CD4-positive, alpha-beta T cell treated with Interleukin-10 for 1 hour (primary cell): ENCODE results near the gene POLR2J.
"Not testable (repeated sequence)": the region's sequence is repeated elsewhere in the genome, so short reads cannot be mapped to it uniquely, and the experiment has no call there.

Source experiments
- DNase-seq: peaks from one replicate; pipeline ENCODE4 v3.0.0-alpha.2; 2020

POLR2J gene

DNA sequence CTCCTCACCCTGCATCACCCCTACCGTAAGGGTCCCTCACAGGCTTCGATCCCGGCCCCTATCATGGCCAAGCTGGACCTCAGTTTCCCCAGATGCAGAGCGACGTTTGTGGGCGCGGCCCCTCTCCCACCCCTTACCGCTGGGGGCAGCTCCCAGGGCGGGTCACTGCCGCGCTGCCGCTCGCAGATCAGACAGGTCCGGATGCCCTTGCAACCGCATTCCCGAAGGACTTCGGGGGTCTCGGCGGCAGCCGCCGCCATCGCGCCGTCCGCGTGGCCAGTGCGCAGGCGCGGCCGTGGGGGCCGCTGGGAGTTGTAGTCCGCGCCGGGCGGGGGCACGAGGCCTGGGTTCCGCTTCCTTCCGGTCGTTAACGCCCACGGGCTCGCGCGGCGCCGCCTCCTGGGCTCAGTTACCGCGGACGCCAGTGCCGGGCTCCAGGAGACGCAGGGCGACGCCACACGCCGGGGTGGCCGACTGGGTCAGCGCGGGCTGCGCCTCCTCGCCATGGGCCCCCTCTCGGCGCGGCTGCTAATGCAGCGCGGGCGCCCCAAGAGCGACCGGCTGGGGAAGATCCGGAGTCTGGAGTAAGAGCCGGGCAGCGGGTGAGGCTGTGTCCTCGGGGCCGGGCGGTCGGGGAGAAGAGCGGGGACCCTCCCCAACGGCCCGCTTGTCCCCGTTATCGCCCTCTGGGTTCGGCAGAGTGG is 14.0 kb downstream of the POLR2J start, which contains the start of the genes ALKBH4 and LRWD1:
Gene ALKBH4 (minus strand): TSS at position 287 of the 704 bp plus-strand sequence. CDS start 27 bp downstream, at position 260.
Gene LRWD1 (plus strand): TSS at position 408 of the 704 bp plus-strand sequence. CDS start 97 bp downstream, at position 505.
- DNase-seq: peak; percentile 94

DNA sequence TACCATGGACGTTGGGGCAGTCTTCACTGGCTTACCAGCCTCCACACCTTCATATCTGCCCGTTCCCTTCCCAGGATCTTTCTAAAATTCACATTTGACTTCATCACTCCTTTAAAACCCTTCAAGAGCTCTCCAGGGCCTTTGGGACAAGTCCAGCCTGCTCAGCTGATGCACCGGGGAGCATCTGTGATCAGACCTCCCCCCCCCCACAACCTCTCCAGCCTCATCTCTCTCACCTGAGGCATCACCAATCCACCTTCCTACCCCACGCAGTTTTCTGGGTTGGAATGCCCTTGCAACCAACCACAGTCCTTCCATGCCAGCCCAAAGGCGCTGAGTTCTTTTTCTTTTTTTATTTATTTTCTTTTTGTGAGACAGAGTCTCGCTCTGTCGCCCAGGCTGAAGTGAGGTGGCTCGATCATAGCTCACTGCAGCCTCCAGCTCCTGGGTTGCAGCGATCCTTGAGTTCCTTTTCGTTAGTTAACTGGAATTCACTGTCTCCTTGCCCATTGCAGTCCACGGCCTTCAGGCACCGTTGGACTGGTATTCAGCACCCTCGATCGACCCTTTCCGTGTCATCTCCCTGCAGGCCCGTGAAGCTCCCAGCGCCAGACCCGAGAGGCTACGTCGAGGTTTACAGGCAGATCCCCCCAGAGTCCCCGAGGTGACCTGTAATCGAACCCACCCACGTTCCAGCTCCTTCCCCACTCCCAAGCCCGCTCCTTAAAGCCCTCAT is 14.7 kb downstream of the POLR2J start:
- DNase-seq: no peak

DNA sequence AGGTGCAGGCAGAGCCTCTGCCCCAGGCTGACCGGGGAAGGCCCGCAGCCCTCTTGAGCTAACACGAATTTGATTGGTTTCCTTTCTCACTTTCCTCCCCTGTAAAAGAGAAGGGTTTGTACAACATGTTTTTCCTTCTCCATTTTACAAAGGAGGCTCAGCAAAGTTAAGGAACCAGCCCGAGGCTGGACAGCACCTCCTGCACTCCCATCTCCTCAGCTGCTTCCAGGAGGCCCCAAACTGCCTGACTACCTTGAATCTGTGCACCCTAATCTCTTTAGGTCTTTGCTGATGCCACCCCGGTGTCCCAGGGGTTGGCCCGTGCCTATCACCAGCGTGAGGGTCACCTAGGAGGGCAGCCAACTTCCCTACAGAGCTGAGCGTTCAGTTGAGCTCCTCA is 18.3 kb downstream of the POLR2J start:
- no peak for DNase-seq

- no peak for DNase-seq
Measured at GRCh38 chr7:102459221-102459844, 19.4 kb downstream of the POLR2J start.

DNA sequence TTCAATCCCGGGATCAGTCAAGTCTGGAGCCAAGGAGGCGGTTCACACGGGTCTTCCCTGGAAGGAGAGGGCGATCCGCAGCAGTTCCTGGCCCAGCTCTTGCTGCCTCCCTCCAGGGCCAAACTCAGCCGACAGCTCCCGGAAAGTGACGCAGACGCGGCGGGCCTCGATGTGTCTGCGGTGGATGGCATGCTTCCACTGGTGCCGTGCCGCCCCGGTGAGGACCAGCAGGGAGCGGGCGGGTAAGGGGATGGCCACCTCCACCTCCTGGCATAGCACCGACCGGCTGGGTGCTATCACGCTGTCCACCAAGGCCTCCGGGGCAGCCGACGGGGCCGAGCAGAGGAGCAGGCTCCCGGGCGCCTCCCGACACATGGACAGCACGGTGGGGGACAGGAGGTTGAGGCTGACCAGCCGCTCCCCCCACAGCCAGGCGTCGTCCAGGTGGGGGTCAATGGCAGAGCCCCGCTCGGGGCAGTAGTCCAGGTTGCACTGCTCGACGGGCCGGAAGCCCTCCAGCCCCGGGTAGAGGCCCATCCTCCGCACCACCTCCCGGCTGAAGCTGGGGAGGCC is 21.3 kb downstream of the POLR2J start:
- no peak for DNase-seq

GRCh38 chr7:102456327-102456726 is 22.4 kb downstream of the POLR2J start:
- no peak for DNase-seq

DNA sequence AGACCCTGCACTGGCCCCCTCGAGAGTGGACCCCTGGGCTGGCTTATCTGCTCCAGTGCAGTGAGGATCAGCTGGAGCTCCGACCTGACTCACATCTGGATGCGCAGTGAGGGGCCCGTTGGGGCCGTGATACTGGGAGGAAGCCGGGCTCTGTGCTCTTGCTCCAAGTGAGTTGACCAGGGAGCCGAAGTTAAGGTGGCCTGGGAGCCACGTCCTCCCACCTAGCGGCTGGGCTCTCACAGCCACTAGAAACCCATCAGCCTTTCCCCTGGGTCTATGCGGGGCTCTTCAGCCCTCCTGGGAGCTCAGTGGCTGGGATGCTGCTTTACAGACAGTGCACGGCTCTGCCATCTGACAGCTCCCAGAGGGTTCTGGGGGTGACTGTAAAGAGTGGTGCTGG is 23.1 kb downstream of the POLR2J start:
- DNase-seq: no peak

- not testable (repeated sequence) for DNase-seq
Measured at GRCh38 chr7:102454932-102455331, 23.8 kb downstream of the POLR2J start.

GRCh38 chr7:102454468-102454867 is 24.3 kb downstream of the POLR2J start:
- DNase-seq: no peak

DNA sequence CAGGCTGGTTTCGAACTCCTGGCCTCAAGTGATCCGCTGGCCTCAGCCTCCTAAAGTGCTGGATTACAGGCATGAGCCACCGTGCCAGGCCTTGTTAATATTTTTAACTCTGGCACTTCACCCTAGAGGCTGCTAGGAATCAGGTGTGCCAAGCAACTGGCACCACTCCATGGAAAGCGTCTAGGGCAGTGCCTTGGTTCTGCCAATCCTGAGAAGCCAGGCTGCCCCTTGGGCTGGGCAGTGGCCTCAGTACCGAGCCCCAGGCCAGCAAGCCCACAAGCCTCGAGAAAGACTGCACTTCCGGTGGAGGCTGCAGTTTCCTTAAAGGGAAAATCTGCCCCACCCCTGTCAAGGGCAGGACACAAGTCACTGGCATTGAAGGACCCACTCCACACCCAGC is 25.4 kb downstream of the POLR2J start:
- DNase-seq: no peak

DNA sequence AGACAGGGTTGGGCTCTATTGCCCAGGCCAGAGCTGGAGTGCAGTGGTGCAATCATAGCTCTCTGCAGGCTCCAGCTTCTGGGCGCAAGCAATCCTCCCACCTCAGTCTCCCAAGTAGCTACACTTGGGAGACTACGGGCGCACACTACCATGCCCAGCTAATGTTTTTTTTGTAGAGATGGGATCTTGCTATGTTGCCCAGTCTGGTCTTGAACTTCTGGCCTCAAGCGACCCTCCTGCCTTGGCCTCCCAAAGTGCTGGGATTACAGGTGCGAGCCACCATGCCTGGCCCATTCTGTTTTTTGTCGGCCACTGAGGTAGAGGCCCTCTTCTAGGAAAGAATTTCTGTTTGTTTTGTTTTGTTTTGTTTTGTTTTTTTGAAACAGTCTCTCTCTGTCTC is 26.3 kb downstream of the POLR2J start:
- no peak for DNase-seq

DNA sequence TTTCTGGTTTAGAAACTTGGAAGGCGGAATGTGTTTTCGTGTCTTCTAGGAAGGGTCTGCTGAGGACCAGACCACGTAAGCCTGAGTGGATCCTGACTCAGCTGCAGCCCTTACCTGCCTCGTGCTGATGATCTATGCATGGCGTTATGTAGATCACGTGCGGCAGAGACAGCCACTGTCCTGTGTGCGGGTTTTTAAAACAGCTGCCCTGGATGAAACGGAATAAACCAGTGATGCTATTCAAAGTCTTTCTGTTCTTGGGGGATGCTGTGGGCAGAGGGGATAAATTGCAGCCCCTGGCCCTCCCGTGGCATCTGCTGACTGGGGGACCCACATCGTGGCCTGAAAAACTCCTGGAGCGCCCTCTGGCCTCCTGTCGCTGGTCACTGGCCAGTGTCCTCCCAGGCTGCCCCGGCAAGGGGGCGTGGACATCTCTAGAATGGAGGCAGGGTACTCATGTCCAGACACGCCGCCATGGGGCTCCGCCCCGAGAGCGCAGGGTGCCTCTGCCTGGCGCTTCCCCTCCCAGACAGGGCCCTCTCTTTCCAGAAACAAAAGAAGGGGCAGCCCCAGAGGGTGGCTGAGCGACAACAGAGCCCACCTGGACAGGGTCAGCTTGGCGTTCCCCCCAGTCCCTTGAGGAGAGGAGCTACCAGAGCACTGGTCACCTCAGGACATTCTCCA is 27.2 kb downstream of the POLR2J start:
- DNase-seq: no peak

DNA sequence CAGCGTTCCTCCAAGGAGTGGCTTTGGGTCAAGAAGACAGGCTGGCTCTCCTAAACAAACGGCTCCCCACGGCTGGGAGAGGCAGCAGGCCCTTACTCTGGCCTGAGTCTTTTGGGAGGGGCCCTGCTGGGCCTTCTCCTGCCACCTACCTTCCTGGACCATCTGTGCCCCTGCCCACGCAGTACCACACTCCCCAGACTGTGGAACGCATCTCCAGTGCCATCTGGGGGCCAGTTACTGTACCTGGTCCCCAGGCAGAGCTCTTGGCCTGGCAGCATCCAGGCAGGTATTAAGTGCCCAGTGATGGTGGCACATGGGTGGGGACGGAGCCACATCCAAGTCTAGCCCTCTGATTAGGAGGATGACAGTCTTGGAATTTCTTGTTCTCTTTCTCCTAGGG is 28.5 kb downstream of the POLR2J start:
- DNase-seq: peak; percentile 67

GRCh38 chr7:102449136-102449535 is 29.6 kb downstream of the POLR2J start:
- DNase-seq: no peak

DNA sequence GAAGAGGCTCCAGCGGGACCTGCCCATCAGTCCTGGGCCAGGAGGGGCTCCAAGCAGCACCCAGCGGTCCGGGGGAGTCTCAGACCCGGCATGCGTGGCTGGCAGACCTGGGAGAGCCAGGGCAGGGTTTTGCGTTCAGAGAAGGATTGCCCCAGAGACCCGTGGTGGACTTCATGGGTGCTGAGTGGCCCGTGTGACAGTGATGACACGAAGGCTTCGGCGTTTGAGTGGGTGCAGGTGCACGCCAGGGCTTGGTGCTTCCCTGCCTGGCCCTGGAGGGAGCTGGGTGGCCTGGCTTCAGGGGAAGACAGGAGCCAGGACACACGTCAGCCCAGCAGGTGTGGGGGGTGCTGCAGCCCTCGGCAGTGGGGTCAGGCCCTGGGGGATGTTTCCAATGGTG is 31.4 kb downstream of the POLR2J start:
- no peak for DNase-seq

DNA sequence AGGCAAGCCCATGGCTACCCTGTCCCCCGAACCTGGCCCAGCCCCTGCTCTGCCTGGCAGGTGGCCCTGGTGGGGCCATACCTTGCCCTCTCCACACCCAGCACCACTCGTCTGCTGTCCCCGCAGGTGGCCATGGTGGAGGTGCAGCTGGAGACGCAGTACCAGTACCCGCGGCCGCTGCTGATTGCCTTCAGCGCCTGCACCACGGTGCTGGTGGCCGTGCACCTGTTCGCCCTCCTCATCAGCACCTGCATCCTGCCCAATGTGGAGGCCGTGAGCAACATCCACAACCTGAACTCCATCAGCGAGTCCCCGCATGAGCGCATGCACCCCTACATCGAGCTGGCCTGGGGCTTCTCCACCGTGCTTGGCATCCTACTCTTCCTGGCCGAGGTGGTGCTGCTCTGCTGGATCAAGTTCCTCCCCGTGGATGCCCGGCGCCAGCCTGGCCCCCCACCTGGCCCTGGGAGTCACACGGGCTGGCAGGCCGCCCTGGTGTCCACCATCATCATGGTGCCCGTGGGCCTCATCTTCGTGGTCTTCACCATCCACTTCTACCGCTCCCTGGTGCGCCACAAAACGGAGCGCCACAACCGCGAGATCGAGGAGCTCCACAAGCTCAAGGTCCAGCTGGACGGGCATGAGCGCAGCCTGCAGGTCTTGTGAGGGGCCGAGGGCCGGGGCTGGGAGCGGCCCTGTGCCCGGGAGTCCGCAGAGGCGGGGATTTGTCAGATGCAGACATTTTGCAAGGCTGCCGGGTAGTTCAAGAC is 32.1 kb downstream of the POLR2J start:
- no peak for DNase-seq

DNA sequence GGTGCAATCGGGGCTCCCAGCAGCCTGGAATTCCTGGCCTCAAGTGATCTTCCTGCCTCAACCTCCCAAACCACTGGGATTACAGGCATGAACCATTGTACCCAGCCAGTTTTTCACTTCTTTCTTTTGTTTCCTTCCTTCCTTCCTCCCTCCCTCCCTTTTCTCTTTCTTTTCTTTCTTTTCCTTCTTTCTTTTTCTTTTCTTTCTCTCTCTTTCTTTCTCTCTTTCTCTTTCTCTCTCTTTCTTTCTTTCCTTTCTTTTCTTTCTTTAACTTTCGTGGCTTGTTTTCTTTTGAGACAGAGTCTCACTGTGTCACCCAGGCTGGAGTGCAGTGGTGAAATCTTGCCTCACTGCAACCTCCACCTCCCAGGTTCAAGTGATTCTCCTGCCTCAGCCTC is 33.0 kb downstream of the POLR2J start:
- DNase-seq: no peak

DNA sequence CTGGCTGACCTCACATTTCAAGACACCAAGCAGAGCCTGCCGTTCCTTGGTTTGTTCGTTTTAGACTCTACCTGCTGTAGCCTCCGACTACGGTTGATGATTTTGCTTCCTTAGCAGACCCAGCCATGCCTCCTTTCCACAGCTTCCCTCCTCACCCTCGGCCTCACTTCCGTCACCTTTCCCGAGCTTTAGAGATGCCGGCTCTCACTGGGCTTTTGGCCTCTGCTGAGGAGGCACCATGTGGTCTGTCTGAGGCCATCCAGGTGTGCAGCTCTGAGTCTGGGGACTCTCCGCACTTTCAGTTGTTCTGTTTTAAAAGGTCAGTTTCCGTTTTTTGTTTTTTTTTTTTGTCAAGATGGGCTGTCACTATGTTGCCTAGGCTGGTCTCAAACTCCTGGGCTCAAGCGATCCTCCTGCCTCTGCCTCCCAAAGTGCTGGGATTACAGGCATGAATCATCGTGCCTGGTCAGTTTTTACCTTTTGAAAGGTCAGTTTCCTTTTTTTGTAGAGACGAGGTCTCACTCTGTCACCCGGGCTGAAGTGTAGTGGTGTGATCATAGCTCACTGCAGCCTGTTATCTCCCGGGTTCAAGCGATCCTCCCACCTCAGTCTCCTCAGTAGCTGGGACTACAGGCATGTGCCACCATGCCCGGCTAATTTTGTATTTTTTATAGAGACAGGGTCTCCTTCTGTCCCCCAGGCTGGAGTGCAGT is 33.6 kb downstream of the POLR2J start:
- DNase-seq: no peak

GRCh38 chr7:102439963-102440795 is 38.5 kb downstream of the POLR2J start:
- no peak for DNase-seq

DNA sequence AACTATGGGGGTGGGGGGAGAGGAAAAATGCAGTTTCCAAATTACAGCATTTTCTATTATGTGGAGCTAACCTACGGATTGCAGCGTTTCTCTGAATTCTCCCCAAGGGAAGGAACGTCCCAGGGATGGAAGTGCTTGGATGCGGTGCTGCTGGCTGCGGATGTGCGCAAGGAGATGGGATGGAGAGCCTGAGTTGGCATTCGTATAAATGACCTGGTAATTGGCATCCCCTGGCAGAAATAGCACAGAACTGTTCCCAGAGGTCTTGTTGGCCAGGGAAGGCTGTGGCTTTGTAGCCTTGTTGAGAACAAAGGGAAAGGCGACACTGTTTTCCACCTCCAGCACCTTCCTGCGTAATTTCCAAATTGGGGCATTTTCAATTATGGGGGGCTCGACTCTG is 42.6 kb downstream of the POLR2J start:
- no peak for DNase-seq
